Panc1 (cell line): ENCODE results near the gene ITPRIP. TPM values are rescaled to one million over a fixed set of nuclear protein-coding genes. Genes with fewer than 3 reads are reported as not detected.

ENCODE experiments used
- ATAC-seq: fragments of 200-7000 bp; cut with Tn5 transposase; 2 replicates; pipeline ENCODE4 v1.9.1; 2020; ENCODE audit warnings: mild to moderate bottlenecking, moderate library complexity
- BruUV-seq: library from RNA; stranded (reverse); fragments of 400-500 nt; replicated peaks from 2 replicates; lab custom pipeline; 2021; lab: Mats Ljungman, UMichigan
- CTCF ChIA-PET: fragments of 300-600 bp; sonication (Branson Sonifier 250); formaldehyde crosslinking; loops from one replicate; lab custom pipeline; 2022; ENCODE audit warnings: antibody characterized with exemption; lab: Charles Lee
- POLR2A ChIA-PET: fragments of 300-600 bp; sonication (Branson Sonifier 250); formaldehyde crosslinking; loops from one replicate; lab custom pipeline; 2022; ENCODE audit warnings: antibody characterized with exemption; lab: Charles Lee
- DNase-seq: peaks from one replicate; pipeline ENCODE4 v3.0.0-alpha.2; 2010; ENCODE audit warnings: low read depth, low spot score
- H3K27ac ChIP-seq: 2 replicates; pipeline ENCODE4 v1.5.1; 2011; ENCODE audit warnings: mild to moderate bottlenecking, low read length, inconsistent platforms
- H3K27me3 ChIP-seq: fragments of 200-500 bp; sonication (Bioruptor generic); 2 replicates; pipeline ENCODE4 v1.6.0; 2014; ENCODE audit warnings: low read length, inconsistent platforms; ENCODE audit not compliant: control insufficient read depth, insufficient read depth
- H3K36me3 ChIP-seq: fragments of 200-500 bp; sonication (Bioruptor generic); 2 replicates; pipeline ENCODE4 v1.5.1; 2014; ENCODE audit warnings: inconsistent platforms, mild to moderate bottlenecking, low read length, moderate library complexity; ENCODE audit not compliant: control insufficient read depth, insufficient read depth
- H3K4me1 ChIP-seq: 2 replicates; pipeline ENCODE4 v1.5.1; 2011; ENCODE audit warnings: inconsistent platforms, mild to moderate bottlenecking, low read length, moderate library complexity; ENCODE audit not compliant: control insufficient read depth, insufficient read depth
- H3K4me3 ChIP-seq, 2 experiments: 2 replicates each; pipeline ENCODE4 v1.5.1; 2011 to 2012; ENCODE audit warnings: low read depth in 2 of 2, low read length in 2 of 2, mild to moderate bottlenecking in 2 of 2, inconsistent platforms in 1 of 2, moderate library complexity in 1 of 2
- H3K9me3 ChIP-seq: fragments of 200-500 bp; sonication (Bioruptor generic); 2 replicates; pipeline ENCODE4 v1.5.1; 2014; ENCODE audit warnings: low read depth, mild to moderate bottlenecking, inconsistent platforms, low read length, moderate library complexity; ENCODE audit not compliant: control insufficient read depth, insufficient read depth
- CTCF ChIP-seq: fragments of 450-650 bp; IDR thresholded peaks from 2 replicates; pipeline ENCODE4 v1.5.1; 2017; ENCODE audit warnings: mild to moderate bottlenecking
- POLR2AphosphoS5 ChIP-seq: IDR thresholded peaks from 2 replicates; pipeline ENCODE4 v1.6.1; 2012; ENCODE audit warnings: mild to moderate bottlenecking, low read depth, low read length, moderate library complexity
- REST ChIP-seq, 2 experiments: IDR thresholded peaks; 2 replicates each; pipeline ENCODE4 v1.6.1; 2011 to 2012; ENCODE audit warnings: low read depth in 2 of 2, control low read depth in 1 of 2, low read length in 1 of 2, mild to moderate bottlenecking in 1 of 2, moderate library complexity in 1 of 2; ENCODE audit not compliant: insufficient read depth in 1 of 2
- SIN3A ChIP-seq: IDR thresholded peaks from 2 replicates; pipeline ENCODE4 v1.6.1; 2012; ENCODE audit warnings: low read depth, mild to moderate bottlenecking, low read length, moderate library complexity, borderline replicate concordance; ENCODE audit not compliant: insufficient read depth
- TCF7L2 ChIP-seq: IDR thresholded peaks from 2 replicates; pipeline ENCODE4 v1.6.1; 2011; ENCODE audit warnings: mild to moderate bottlenecking, low read depth, low read length, inconsistent platforms
- in situ Hi-C: cut with HindIII; loops from 2 replicates; pipeline ENCODE4 v1.10.0; 2016; ENCODE audit warnings: low sequenced_read_pairs, low pct_unique_long_range_greater_than_20kb
- intact Hi-C: fragments of 100-400 bp; cut with micrococcal nuclease; formaldehyde crosslinking; loops from one replicate; pipeline ENCODE4 v1.10.0; 2022; ENCODE audit not compliant: unreplicated experiment
- total RNA-seq: library from RNA; stranded (reverse); gene quantifications from one replicate; pipeline ENCODE4 v1.2.1, GENCODE V29; 2021; ENCODE audit not compliant: unreplicated experiment

ITPRIP gene
- total RNA-seq, 1 experiment from 2014 or later: 55.0 TPM

- H3K9me3 ChIP-seq: no peaks in the 10 kb centered on the region
- CTCF ChIA-PET: interaction anchor here (0.7 kb wide), 1 partner anchor 72 kb away, joined by 10 read pairs; no protein-coding TSS in a partner anchor
Observed at GRCh38 chr10:104267721-104268404, 70.4 kb downstream of the ITPRIP start.

GRCh38 chr10:104264783-104265182 is 73.5 kb downstream of the ITPRIP start:
- peaks cover 56% of the 10 kb centered on the region for H3K36me3 ChIP-seq
- no peaks in the 10 kb centered on the region for H3K27me3 ChIP-seq
- CTCF ChIA-PET: no interaction called here
- H3K4me1 ChIP-seq: peaks cover 29% of the 10 kb centered on the region
- POLR2A ChIA-PET: no interaction called here
- no peak overlapping the region for H3K27ac ChIP-seq
- no TSS peak for BruUV-seq
- no peaks in the 10 kb centered on the region for H3K9me3 ChIP-seq
- intact Hi-C loops (no loop called here), in situ Hi-C loops (no loop called here)
- no peak for TF ChIP-seq CTCF
- TF ChIP-seq REST (IDR thresholded peaks at IDR 0.05; ENCODE audit: insufficient read depth in 1 of 2, low read depth in 2 of 2, low read length in 1 of 2): no peak
- no peak for TF ChIP-seq SIN3A
- TF ChIP-seq POLR2AphosphoS5: no peak; the same call in 1 of the 2 replicates
- no peak for TF ChIP-seq TCF7L2
- ATAC-seq: no peak
- no peak for DNase-seq
- H3K4me3 ChIP-seq: no peak overlapping the region

More at GRCh38 chr10:104267721-104268404, 70.4 kb downstream of the ITPRIP start:
- no peak for ATAC-seq
- Histone ChIP-seq H3K4me1 (peaks cover 13% of the 10 kb centered on the region), H3K36me3 (peaks cover 45% of the 10 kb centered on the region), H3K27ac (peak overlapping the region; percentile 88), H3K4me3 (peak overlapping the region; percentile 62 to 91), H3K27me3 (no peaks in the 10 kb centered on the region)
- TF ChIP-seq SIN3A (no peak), POLR2AphosphoS5 (no peak), REST (IDR thresholded peaks at IDR 0.05; ENCODE audit: insufficient read depth in 1 of 2, low read depth in 2 of 2, low read length in 1 of 2) (no peak), CTCF (no peak), TCF7L2 (no peak)
- no peak for DNase-seq
- TSS peak; percentile 86 for BruUV-seq
- intact Hi-C loops: no loop called here
- in situ Hi-C loops: no loop called here
- POLR2A ChIA-PET: interaction anchor here (0.6 kb wide), 1 partner anchor 31 kb away, joined by 6 read pairs; no protein-coding TSS in a partner anchor
